NCI-H2196 (cell line): Measurements from ENCODE around the gene NR6A1.

ENCODE experiments used
- DNase-seq: peaks from one replicate; lab custom pipeline; 2025; ENCODE audit not compliant: unreplicated experiment; lab: John Stamatoyannopoulos, UW

Gene NR6A1

GRCh38 chr9:124771021-124771866, at the start of gene NR6A1:
Gene NR6A1 (minus strand): TSS chr9:124771311.
- peak; percentile 97 for DNase-seq

GRCh38 chr9:124818431-124819281, 47.5 kb upstream of the NR6A1 start:
- peak; percentile 42 for DNase-seq

DNA sequence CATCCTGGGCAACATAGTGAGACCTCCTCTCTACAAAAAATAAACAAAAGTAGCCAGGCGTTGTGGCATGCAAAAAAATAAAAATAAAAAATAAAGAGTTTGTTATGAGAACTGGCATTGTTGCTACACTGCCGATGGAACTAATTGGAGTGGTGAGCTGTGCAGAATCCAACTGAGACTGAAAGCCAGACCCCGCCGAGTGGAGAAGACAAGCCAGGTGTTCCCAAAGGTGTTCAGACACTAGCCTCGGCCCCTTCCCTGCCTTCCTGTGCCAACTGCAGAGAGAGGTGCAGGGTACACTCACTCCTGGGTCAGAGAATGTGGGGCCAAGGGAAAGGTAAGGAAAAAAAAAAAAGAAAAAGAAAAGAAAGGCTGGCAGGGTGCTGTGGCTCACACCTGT, 44.5 kb upstream of the NR6A1 start:
- no peak for DNase-seq

GRCh38 chr9:124814164-124814535, 43.0 kb upstream of the NR6A1 start:
- DNase-seq = no peak

- no peak for DNase-seq
Measured at GRCh38 chr9:124813501-124814163, 42.5 kb upstream of the NR6A1 start.

DNA sequence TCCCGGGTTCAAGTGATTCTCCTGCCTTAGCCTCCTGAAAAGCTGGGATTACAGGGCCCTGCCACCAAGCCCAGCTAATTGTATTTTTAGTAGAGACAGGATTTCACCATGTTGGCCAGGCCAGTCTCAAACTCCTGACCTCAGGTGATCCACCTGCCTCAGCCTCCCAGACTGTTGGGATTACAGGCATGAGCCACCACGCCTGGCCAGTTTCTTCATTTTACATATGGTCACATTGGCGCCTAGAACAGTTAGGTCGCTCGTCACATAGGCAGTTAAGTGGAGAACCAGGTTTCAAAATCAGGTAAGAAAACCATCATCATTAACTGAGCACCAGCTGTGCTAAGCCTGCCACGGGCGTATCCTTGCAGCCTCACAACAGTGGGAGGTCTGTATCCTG, 41.9 kb upstream of the NR6A1 start:
- no peak for DNase-seq

DNA sequence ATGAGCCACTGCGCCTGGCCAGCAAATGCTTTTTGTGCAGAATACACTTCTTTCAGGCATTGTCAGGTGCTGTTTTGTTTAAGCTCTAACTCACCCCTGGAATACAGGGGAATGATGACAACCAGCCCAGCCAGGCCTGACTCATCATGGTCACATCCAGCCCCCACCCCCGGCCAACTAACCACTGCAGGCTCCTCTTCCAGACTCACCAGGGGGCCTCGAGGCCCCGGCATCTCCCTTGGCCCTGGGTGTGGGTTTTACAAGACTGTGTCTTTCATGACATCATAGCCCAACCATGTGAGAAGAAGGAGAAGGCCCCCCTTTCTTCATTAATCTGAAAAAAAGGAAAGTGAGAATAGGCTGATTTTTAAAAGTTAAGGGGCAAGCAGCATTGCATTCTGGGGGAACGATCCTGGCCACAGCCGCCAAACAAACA, 41.3 kb upstream of the NR6A1 start:
- no peak for DNase-seq

- no peak for DNase-seq
Measured at GRCh38 chr9:124810663-124811355, 39.7 kb upstream of the NR6A1 start.

DNA sequence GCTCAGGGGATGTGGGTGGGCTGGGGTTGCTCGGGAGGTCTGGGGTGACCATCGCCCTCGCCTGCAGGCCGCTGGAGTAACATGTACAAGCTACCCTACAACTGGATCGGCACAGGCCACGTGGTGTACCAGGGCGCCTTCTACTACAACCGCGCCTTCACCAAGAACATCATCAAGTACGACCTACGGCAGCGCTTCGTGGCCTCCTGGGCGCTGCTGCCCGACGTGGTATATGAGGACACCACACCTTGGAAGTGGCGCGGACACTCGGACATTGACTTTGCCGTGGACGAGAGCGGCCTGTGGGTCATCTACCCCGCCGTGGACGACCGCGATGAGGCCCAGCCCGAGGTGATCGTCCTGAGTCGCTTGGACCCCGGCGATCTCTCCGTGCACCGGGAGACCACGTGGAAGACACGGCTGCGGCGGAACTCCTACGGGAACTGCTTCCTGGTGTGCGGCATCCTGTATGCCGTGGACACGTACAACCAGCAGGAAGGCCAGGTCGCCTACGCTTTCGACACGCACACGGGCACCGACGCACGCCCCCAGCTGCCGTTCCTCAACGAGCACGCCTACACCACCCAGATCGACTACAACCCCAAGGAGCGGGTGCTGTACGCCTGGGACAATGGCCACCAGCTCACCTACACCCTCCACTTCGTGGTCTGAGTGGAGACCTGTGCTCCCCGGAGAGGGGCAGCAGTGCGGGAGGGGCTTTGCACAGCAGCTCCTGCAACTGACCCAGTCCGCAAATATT, 38.8 kb upstream of the NR6A1 start:
- no peak for DNase-seq

- no peak for DNase-seq
Measured at GRCh38 chr9:124809211-124809610, 38.1 kb upstream of the NR6A1 start.

GRCh38 chr9:124808246-124808956, 37.3 kb upstream of the NR6A1 start:
- DNase-seq = no peak

- DNase-seq = no peak
Measured at GRCh38 chr9:124805186-124805585, 34.1 kb upstream of the NR6A1 start.

DNA sequence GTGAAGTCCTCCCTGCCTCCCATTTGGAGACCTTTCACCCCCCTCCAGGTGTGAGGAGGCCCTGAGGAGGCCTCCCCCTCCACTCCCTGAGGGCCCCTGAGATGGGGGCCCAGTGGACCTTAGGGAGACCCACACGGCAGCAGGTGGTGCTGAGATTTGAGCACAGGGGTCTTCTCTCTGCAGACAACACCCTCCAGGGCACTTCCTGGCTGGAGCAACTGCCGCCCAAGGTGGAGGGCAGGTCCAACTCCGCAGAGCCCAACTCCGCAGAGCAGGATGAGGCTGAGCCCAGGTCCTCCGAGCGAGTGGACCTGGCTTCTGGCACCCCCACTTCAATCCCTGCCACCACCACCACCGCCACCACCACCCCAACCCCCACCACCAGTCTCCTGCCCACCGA, 32.8 kb upstream of the NR6A1 start:
- no peak for DNase-seq

DNA sequence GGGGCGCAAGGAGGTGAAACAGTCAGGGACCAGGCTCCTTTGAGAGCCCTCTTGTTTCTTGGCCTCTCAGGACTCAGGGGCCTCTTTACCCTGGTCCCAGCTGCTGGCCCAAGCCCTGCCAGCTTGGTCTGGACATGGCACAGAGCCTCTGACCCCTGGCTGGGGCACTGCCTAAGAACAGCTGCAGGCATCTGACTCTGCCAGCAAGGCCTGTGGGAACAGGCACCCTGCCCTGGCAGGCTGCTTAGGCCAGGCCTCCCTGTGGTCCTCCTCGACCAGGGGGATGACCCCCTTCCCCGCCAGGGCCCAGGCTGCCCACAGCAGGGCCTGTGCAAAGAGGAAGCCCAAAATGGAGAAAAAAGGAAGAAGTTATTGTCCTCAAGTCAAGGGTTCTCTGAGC, 31.3 kb upstream of the NR6A1 start:
- DNase-seq = no peak

- DNase-seq = no peak
Measured at GRCh38 chr9:124801356-124801755, 30.2 kb upstream of the NR6A1 start.

- no peak for DNase-seq
Measured at GRCh38 chr9:124800306-124801259, 29.5 kb upstream of the NR6A1 start.

DNA sequence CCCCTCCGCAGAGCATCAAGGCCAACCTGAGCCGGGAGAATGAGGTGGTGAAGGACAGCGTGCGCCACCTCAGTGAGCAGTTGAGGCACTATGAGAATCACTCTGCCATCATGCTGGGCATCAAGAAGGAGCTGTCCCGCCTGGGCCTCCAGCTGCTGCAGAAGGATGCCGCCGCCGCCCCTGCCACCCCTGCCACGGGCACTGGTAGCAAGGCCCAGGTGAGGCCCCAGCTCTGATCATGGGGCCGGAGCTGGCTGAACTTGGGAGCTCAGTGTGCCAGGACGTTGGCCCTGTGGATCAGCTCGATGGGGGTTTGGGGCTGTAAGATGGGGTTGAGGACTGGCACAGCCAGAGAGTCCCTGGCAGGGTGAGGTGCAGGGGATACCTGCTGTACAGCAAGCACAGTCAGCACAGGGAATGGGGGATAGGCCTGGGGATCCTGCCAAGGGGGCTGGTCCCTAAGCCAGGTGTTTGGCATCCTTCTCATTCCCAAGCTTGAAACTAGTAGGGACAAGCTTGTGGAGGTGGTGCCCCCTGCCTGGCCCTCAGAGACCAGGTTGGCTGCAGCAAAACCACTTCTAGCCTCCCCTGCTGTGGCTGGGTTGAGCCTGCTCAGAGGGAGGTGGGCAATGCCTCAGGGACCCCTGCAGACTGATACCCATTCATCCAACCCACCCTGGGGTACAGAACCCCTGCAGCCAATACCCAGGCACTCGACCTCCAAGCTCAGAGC, 28.3 kb upstream of the NR6A1 start:
- no peak for DNase-seq
